OCI-LY3 (cell line): ENCODE data around the gene ATG7.
"Not testable (repeated sequence)": the region's sequence is repeated elsewhere in the genome, so short reads cannot be mapped to it uniquely, and the experiment has no call there.

Experiments used
- CTCF ChIP-seq: fragments of 200-600, 300-600 bp; sonication (generic); IDR thresholded peaks from 2 replicates; pipeline ENCODE4 v1.5.1; 2014; ENCODE audit warnings: antibody characterized with exemption, low read length, low read depth
- EZH2phosphoT487 ChIP-seq: fragments of 200-600 bp; shearing (Covaris generic); IDR thresholded peaks from 2 replicates; pipeline ENCODE4 v1.6.1; 2018; ENCODE audit warnings: antibody characterized with exemption, mixed run types, low read depth

GRCh38 chr3:11572660-11573059 lies 300.5 kb downstream of the ATG7 start:
- TF ChIP-seq CTCF, EZH2phosphoT487: not testable (repeated sequence)
